Ishikawa (cell line): Measurements from ENCODE around the gene SPIRE2.
A peak's percentile ranks its signal among the peaks of the same experiment; 100 is the strongest.

Experiments used
- CEBPB ChIP-seq: IDR thresholded peaks from 2 replicates; pipeline ENCODE4 v1.6.1; 2012
- CREB1 ChIP-seq: IDR thresholded peaks from 2 replicates; pipeline ENCODE4 v1.6.1; 2012; ENCODE audit warnings: low read depth
- EGR1 ChIP-seq: IDR thresholded peaks from 2 replicates; pipeline ENCODE4 v1.6.1; 2012
- EP300 ChIP-seq: IDR thresholded peaks from 2 replicates; pipeline ENCODE4 v1.6.1; 2012; ENCODE audit warnings: borderline replicate concordance
- NFIC ChIP-seq: IDR thresholded peaks from 2 replicates; pipeline ENCODE4 v1.6.1; 2012
- RAD21 ChIP-seq: IDR thresholded peaks from 2 replicates; pipeline ENCODE4 v1.6.1; 2012; ENCODE audit warnings: low read depth
- REST ChIP-seq: IDR thresholded peaks from 2 replicates; pipeline ENCODE4 v1.6.1; 2012; ENCODE audit warnings: low read depth, mild to moderate bottlenecking
- TAF1 ChIP-seq: IDR thresholded peaks from 2 replicates; pipeline ENCODE4 v1.6.1; 2012; ENCODE audit warnings: low read depth, mild to moderate bottlenecking
- TCF12 ChIP-seq: IDR thresholded peaks from 2 replicates; pipeline ENCODE4 v1.6.1; 2012; ENCODE audit warnings: low read depth
- TEAD4 ChIP-seq: IDR thresholded peaks from 2 replicates; pipeline ENCODE4 v1.6.1; 2012
- YY1 ChIP-seq: IDR thresholded peaks from 2 replicates; pipeline ENCODE4 v1.6.1; 2012; ENCODE audit warnings: low read depth
- ZBTB7A ChIP-seq: IDR thresholded peaks from 2 replicates; pipeline ENCODE4 v1.6.1; 2012; ENCODE audit warnings: low read depth
- TF ChIP-seq, protein P1 (sequence below): IDR thresholded peaks from 2 replicates; pipeline ENCODE4 v1.6.1; 2012

GRCh38 chr16:89843409-89844350 lies 15.4 kb downstream of the SPIRE2 start:
- no peak for TF ChIP-seq RAD21
- no peak for TF ChIP-seq CREB1
- TF ChIP-seq NFIC: no peak
- TF ChIP-seq REST: no peak
- TF ChIP-seq YY1: no peak
- TF ChIP-seq, protein P1, sequence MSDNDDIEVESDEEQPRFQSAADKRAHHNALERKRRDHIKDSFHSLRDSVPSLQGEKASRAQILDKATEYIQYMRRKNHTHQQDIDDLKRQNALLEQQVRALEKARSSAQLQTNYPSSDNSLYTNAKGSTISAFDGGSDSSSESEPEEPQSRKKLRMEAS: no peak; the same call in 1 of the 2 replicates
- no peak for TF ChIP-seq CEBPB
- no peak for TF ChIP-seq ZBTB7A
- TF ChIP-seq EP300: no peak
- no peak for TF ChIP-seq EGR1
- no peak for TF ChIP-seq TAF1
- 0 out of 2 replicates have a peak, but pooled peaks have one; percentile 19 for TF ChIP-seq TEAD4
- TF ChIP-seq TCF12: no peak
